Esophagus squamous epithelium (tissue), 4 donors: Measurements from ENCODE around the gene BEND6.

ENCODE experiments used
- POLR2A ChIP-seq, 4 donors: fragments of 450-650 bp; IDR thresholded peaks; one replicate each; pipeline ENCODE4 v1.6.1; 2017; ENCODE audit warnings: antibody characterized with exemption in 4 of 4, mild to moderate bottlenecking in 4 of 4, moderate library complexity in 3 of 4
- TF ChIP-seq, protein P1 (sequence below), 6 experiments: fragments of 450-650 bp in 4 of 6; fragments of 200-600 bp in 2 of 6; sonication (generic) in 2 of 6; IDR thresholded peaks; one replicate each; pipeline ENCODE4 v1.5.1; 2016 to 2019; ENCODE audit warnings: antibody characterized with exemption in 6 of 6, mild to moderate bottlenecking in 4 of 6, moderate library complexity in 4 of 6

DNA sequence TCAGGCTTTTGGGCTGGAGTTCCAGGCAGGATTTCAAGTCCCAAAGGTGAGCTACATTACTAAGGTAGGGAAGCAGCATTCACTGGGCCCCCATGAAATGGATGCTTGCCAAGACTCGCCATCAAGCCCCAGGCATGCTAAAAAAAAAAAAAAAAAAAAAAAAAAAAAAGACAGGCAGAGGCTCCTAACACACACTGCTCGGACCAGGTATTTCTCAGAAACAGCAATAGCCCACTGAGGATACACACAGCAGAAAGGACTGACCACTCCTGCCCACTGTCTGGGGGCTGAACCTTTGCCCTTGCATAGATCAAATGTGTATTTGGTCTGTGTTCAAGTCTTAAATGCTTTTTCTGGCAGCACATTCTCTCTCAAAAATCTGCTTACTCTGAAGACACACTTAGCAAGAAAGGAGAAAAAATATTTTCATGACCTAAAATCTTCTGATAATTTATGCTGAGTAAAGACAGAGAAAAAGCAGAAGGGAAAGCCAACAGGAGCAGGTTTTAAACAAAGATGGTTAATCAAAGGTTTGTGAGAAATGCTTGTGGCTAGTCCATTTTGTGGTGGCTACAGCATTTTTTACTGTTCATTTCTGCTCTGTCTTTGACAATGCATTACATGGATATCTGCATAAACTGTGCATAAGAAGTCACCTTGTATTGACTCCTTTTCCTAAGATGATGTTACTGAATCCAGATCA, 37.9 kb upstream of the BEND6 start:
- TF ChIP-seq, protein P1, sequence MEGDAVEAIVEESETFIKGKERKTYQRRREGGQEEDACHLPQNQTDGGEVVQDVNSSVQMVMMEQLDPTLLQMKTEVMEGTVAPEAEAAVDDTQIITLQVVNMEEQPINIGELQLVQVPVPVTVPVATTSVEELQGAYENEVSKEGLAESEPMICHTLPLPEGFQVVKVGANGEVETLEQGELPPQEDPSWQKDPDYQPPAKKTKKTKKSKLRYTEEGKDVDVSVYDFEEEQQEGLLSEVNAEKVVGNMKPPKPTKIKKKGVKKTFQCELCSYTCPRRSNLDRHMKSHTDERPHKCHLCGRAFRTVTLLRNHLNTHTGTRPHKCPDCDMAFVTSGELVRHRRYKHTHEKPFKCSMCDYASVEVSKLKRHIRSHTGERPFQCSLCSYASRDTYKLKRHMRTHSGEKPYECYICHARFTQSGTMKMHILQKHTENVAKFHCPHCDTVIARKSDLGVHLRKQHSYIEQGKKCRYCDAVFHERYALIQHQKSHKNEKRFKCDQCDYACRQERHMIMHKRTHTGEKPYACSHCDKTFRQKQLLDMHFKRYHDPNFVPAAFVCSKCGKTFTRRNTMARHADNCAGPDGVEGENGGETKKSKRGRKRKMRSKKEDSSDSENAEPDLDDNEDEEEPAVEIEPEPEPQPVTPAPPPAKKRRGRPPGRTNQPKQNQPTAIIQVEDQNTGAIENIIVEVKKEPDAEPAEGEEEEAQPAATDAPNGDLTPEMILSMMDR (IDR thresholded peaks at IDR 0.05) = no peak
- no peak for TF ChIP-seq POLR2A (IDR thresholded peaks at IDR 0.05)
